GM18511 (cell line): Measurements from ENCODE around the gene CROCC.
"Not testable (repeated sequence)": the region's sequence is repeated elsewhere in the genome, so short reads cannot be mapped to it uniquely, and the experiment has no call there.

Experiments
- ATAC-seq: cut with Tn5 transposase; IDR thresholded peaks from one replicate; pipeline ENCODE4 v1.9.1; 2021; ENCODE audit warnings: mild to moderate bottlenecking, moderate library complexity; ENCODE audit not compliant: unreplicated experiment

CROCC gene

GRCh38 chr1:16921391-16922185 lies at the start of gene CROCC:
CROCC (plus strand) TSS chr1:16921931; CDS start chr1:16922019, 88 bp downstream.
- ATAC-seq = no peak

- ATAC-seq = not testable (repeated sequence)
These were observed 49.3 kb upstream of the CROCC start for GRCh38 chr1:16872152-16873075.

GRCh38 chr1:16873076-16873879 lies 48.5 kb upstream of the CROCC start:
- not testable (repeated sequence) for ATAC-seq

GRCh38 chr1:16874968-16875765 lies 46.6 kb upstream of the CROCC start:
- not testable (repeated sequence) for ATAC-seq

GRCh38 chr1:16881742-16882141 lies 40.0 kb upstream of the CROCC start:
- not testable (repeated sequence) for ATAC-seq

GRCh38 chr1:16882986-16883385 lies 38.7 kb upstream of the CROCC start:
- ATAC-seq = no peak

- ATAC-seq = not testable (repeated sequence)
These were observed 37.2 kb upstream of the CROCC start for GRCh38 chr1:16884487-16884886.

- no peak for ATAC-seq
These were observed 34.7 kb upstream of the CROCC start for GRCh38 chr1:16886860-16887605.

- no peak for ATAC-seq
These were observed 32.6 kb upstream of the CROCC start for GRCh38 chr1:16888860-16889816.

- ATAC-seq = not testable (repeated sequence)
These were observed 31.2 kb upstream of the CROCC start for GRCh38 chr1:16890539-16891021.

- ATAC-seq = not testable (repeated sequence)
These were observed 30.7 kb upstream of the CROCC start for GRCh38 chr1:16891057-16891456.

- not testable (repeated sequence) for ATAC-seq
These were observed 28.7 kb upstream of the CROCC start for GRCh38 chr1:16892978-16893525.

- ATAC-seq = not testable (repeated sequence)
These were observed 27.9 kb upstream of the CROCC start for GRCh38 chr1:16893796-16894195.

- ATAC-seq = not testable (repeated sequence)
These were observed 27.4 kb upstream of the CROCC start for GRCh38 chr1:16894338-16894737.

- not testable (repeated sequence) for ATAC-seq
These were observed 26.5 kb upstream of the CROCC start for GRCh38 chr1:16895233-16895597.

GRCh38 chr1:16895598-16896315 lies 26.0 kb upstream of the CROCC start, which contains the start of gene RNU1-2:
RNU1-2 (plus strand) TSS chr1:16895980.
- peak; percentile 100 for ATAC-seq
